GM19438 (cell line): ENCODE data around the gene COL4A4.

Experiments
- ATAC-seq: cut with Tn5 transposase; IDR thresholded peaks from one replicate; pipeline ENCODE4 v1.9.1; 2021; ENCODE audit warnings: low read depth; ENCODE audit not compliant: unreplicated experiment

Gene COL4A4

GRCh38 chr2:226991663-226992062, 172.3 kb downstream of the COL4A4 start:
- ATAC-seq: no peak

DNA sequence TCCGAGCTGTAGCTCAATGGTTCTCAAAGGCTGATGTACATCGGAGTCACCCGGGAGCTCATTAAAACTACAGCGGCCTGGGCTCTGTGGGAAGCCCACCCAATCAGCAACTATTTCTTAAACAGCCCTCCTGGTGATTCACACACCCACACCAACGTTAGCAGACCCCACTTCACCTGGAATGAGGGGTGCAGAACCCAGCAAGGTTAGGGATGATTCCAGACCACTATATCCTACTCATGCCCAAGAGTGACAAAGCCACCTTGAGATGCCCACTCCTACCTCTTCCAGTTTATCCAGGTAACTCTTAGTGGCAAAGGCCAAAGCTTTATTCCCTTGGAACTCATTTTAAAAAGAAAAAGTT, 178.4 kb downstream of the COL4A4 start:
- ATAC-seq: peak; percentile 14

GRCh38 chr2:226984750-226985582, 179.0 kb downstream of the COL4A4 start:
- ATAC-seq: peak; percentile 96

DNA sequence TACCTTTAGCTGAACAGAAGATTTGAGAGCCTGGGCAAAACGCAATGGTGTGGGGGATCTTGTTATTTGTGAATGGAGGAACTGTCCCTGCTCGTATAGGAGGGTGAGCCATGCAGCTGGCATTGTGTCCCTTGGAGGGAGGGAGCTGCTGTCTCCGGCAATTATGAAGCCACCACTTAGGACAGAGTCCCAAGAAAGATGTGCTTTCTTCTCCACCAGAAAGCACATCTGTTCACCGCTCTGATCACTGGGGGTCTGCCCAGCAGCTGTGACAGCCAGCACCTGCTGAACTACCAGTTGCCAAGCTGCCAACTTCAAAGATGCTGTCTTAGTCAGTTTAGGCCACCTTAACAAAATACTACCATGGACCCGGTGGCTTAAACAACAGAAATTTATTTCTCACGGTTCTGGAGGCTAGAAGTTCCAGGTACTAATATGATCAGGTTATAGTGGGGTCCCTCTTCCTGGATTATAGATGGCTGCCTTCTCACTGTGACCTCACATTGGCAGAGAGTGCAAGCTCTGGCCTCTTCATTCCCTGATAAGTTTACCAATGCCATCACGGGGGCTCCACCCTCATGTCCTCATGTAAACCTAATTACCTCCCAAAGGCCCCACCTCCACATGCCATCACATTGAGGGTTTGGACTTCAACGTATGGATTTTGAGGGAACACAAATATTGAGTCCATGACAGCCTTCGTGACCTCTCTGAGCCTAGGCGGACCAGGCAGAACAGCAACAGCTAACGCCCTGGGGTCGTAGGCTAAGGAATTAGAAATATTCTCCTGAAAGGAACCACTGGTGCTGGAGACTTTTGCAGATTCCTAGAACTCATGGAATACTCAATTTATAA, 179.9 kb downstream of the COL4A4 start:
- no peak for ATAC-seq

GRCh38 chr2:226981791-226982326, 182.1 kb downstream of the COL4A4 start:
- ATAC-seq: no peak

DNA sequence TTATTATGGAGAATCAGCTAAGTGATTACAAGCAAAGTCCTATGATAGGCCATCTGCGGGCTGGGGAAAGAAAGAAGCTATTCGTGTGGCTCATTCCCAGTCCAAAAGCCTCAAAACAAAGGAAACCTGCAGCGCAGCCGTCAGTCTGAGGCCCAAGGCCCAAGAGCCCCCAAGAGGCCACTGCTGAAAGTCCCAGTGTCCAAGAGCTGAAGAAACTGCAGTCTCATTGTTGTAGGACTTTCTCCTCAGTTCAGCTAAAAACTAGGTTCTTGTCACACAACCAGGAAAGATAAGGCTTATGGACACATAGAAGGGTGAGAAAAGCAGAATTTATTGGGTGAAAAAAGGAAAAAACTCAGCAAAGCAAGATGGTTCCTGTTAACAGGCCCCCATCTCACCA, 185.0 kb downstream of the COL4A4 start:
- ATAC-seq: no peak

- no peak for ATAC-seq
Observed at GRCh38 chr2:226978300-226978699, 185.7 kb downstream of the COL4A4 start.

GRCh38 chr2:226977775-226978190, 186.2 kb downstream of the COL4A4 start:
- ATAC-seq: no peak

- no peak for ATAC-seq
Observed at GRCh38 chr2:226973816-226974215, 190.2 kb downstream of the COL4A4 start.

GRCh38 chr2:226971770-226972169, 192.2 kb downstream of the COL4A4 start:
- no peak for ATAC-seq

DNA sequence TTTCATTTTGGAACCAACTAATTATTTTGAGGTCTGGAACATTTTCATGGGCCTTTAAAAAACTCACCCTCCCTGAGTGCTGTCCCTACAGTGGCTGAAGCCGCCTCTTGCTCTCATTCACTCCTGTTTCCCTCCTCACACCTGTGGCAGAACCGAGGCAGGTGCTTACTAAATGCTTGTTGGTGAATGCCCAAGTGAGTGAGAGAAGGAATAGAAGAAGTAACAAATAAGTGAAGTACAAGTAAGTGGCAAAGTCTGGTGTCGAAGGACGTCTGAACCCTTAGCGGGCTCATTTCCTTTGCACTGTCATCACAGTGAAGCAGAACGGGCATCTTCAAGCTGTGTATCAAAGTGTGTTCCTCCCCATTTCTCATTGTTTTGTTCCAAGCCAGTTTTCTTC, 192.9 kb downstream of the COL4A4 start:
- peak; percentile 42 for ATAC-seq

DNA sequence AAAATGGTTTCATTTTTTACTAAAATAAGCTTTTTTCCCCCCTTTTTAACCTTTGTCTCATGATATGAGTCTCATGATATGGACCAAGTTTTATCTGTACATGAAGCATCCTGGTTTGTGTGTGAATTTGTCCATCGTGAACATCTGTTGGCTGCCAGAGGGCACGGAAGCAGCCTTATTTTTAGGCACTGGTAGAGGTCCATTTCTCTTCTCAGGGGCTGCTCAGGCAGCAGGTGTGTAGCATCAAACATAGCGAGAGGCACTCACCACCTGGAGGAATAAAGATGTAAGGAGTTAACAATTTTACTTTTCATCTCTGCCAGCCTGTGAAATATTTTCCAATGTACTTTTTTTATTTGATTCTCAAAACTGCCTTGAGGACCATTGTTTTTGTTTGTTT, 193.6 kb downstream of the COL4A4 start:
- ATAC-seq: peak; percentile 57

DNA sequence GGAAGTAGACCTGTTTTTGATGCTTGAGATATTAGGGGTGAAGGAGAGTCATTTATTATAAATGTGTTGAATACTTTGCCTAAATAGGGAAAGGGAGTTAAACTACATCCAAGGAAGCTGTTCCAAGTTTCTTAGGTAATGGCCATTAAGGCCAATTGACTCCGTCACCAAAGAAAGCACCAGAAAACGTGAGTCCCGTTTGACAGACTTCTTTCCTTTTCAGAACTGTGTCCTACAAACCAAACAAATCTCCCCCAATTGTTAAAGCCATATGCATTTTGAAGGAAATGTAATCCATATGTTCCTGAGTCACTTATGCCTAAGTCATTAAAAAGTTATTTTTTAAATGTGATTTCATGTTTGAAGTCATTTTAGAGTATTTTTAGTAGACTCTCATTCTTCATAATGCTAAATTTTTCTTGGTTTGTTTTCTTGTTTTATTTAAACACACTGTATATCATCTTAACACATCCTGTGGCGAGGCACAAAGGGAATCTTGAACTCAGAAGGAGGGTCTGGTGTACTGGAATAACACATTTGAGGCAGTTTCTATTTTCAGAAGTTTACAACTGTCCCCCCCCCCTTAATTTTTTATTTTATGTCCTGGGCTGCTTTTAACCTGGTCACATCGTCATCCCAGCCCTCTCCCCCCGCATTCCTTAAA, 194.5 kb downstream of the COL4A4 start:
- no peak for ATAC-seq

- ATAC-seq: no peak
Observed at GRCh38 chr2:226965376-226965775, 198.6 kb downstream of the COL4A4 start.

GRCh38 chr2:226963528-226963927, 200.5 kb downstream of the COL4A4 start:
- ATAC-seq: no peak

GRCh38 chr2:226962176-226962773, 201.7 kb downstream of the COL4A4 start:
- no peak for ATAC-seq

GRCh38 chr2:226959418-226959817, 204.6 kb downstream of the COL4A4 start:
- ATAC-seq: no peak

GRCh38 chr2:226956659-226957058, 207.3 kb downstream of the COL4A4 start:
- ATAC-seq: no peak

- no peak for ATAC-seq
Observed at GRCh38 chr2:226953826-226954225, 210.2 kb downstream of the COL4A4 start.

DNA sequence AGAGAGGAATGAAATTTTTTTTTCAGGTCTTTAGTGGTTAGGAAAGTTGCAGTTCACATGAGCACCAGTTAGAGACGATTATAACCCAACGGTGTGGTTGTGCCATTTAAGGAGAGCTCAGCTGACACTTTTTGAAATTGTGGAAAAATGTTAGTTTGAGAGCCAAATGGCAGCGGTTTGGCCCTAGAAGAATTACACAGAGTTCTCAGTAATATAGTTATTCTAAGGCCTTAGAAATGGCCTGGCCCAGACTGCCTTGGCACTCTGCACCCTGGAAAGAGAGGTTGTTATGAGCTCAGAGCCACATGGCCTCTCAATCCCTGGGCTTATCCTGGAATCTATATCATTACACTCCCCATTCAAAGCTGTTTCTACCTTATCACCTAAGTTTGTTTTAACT, 210.8 kb downstream of the COL4A4 start:
- no peak for ATAC-seq
